ENCODE results near the gene PRKAR1A.

DNA sequence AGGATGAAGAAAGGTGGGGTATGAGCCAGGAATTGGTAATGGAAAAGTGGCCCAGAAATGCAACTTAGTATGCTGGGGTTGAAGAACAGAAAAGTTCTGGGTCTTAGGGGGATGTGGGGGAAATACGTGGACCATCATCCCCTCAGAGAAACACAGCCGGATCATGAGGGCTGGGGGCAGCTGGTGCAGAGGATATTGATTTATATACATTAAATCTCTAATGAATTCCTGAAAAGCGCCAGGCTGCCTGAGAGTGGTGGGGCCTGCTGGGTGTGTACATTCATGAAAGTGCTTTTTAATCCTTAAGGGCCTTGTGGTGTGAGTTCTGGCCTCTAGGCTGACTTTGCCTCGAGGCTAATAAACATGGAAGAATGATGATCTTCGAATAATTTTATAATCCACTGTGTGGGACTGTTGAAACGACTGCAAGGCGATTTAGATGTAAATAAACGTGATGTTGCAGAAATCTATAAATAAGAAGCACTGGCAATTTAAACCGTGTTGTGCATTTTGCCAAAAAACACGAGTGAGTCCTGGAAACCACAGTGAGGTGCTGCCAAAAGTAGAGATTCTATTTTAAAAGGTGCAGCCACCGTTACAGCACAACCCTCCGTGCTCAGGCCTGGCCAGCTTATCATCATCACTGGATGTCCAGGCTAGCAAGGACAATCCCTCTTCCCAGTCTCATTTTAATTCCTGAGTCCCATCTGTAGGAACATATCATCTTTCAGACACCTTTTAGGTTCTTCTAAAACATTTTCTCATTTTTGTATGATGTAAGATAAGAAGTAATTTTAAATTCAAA, 32.1 kb downstream of the PRKAR1A start:
- TF ChIP-seq, protein P1, sequence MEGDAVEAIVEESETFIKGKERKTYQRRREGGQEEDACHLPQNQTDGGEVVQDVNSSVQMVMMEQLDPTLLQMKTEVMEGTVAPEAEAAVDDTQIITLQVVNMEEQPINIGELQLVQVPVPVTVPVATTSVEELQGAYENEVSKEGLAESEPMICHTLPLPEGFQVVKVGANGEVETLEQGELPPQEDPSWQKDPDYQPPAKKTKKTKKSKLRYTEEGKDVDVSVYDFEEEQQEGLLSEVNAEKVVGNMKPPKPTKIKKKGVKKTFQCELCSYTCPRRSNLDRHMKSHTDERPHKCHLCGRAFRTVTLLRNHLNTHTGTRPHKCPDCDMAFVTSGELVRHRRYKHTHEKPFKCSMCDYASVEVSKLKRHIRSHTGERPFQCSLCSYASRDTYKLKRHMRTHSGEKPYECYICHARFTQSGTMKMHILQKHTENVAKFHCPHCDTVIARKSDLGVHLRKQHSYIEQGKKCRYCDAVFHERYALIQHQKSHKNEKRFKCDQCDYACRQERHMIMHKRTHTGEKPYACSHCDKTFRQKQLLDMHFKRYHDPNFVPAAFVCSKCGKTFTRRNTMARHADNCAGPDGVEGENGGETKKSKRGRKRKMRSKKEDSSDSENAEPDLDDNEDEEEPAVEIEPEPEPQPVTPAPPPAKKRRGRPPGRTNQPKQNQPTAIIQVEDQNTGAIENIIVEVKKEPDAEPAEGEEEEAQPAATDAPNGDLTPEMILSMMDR (conservative IDR thresholded peaks at IDR 0.05): no peak
- TF ChIP-seq ZFX (IDR thresholded peaks at IDR 0.05): no peak

All from C4-2B (cell line).